MM.1S (cell line): ENCODE results near the gene FAM170B.

Source experiments
- EZH2phosphoT487 ChIP-seq: fragments of 300-600 bp; sonication (generic); IDR thresholded peaks from 2 replicates; pipeline ENCODE4 v1.6.1; 2018; ENCODE audit warnings: antibody characterized with exemption, low read length
- TF ChIP-seq, protein P1 (sequence below): fragments of 300-600 bp; sonication (generic); IDR thresholded peaks from 2 replicates; pipeline ENCODE4 v1.5.1; 2016; ENCODE audit warnings: antibody characterized with exemption, low read length, mixed read lengths

DNA sequence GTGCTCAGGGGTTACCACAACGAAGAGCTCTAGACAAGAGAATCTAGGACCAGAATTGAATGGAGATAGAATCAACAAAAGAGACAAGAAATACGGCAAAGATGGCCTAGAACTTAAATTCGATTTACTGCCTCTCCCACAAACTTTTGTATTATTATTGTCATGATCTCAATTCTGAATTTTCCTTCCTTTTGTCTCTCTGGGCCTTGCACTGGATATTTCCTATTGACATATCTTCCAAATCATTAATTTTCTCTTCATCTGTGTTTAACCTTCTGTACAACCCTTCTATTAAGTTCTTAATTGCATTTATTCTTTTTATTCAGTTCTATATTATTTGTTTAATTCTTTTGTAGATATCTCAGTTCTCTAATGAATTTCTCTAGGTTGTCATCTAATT, 46.9 kb downstream of the FAM170B start:
- TF ChIP-seq, protein P1, sequence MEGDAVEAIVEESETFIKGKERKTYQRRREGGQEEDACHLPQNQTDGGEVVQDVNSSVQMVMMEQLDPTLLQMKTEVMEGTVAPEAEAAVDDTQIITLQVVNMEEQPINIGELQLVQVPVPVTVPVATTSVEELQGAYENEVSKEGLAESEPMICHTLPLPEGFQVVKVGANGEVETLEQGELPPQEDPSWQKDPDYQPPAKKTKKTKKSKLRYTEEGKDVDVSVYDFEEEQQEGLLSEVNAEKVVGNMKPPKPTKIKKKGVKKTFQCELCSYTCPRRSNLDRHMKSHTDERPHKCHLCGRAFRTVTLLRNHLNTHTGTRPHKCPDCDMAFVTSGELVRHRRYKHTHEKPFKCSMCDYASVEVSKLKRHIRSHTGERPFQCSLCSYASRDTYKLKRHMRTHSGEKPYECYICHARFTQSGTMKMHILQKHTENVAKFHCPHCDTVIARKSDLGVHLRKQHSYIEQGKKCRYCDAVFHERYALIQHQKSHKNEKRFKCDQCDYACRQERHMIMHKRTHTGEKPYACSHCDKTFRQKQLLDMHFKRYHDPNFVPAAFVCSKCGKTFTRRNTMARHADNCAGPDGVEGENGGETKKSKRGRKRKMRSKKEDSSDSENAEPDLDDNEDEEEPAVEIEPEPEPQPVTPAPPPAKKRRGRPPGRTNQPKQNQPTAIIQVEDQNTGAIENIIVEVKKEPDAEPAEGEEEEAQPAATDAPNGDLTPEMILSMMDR: no peak
- TF ChIP-seq EZH2phosphoT487: no peak
